Stimulated activated CD4-positive, alpha-beta T cell treated with anti-CD3 and anti-CD28 coated beads, Interleukin-2, amount 100 ng/mL, for 4 hours (primary cell): ENCODE measurements around the gene SPAG4.
A peak's percentile ranks its signal among the peaks of the same experiment; 100 is the strongest.

ENCODE experiments used
- DNase-seq: peaks from one replicate; pipeline ENCODE4 v3.0.0-alpha.2; 2020; ENCODE audit warnings: low read depth

SPAG4 gene

DNA sequence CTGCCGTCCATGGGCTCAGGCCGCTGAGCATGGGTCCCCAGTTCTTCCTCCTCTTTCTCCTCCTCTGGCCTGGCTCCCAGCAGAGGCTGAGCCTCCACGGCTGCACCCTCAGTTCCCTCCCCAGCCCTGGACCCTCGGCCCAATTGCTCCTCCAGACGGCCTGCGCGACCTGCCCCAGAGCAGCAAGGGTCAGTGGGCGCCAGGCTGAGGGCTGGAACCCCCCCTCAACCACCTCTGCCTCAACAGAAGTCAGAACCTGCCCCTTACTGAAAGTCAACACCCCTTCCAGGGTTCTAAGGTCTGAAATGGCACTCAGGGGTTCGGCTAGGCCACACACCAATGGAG is 15.9 kb upstream of the SPAG4 start:
- DNase-seq: no peak

DNA sequence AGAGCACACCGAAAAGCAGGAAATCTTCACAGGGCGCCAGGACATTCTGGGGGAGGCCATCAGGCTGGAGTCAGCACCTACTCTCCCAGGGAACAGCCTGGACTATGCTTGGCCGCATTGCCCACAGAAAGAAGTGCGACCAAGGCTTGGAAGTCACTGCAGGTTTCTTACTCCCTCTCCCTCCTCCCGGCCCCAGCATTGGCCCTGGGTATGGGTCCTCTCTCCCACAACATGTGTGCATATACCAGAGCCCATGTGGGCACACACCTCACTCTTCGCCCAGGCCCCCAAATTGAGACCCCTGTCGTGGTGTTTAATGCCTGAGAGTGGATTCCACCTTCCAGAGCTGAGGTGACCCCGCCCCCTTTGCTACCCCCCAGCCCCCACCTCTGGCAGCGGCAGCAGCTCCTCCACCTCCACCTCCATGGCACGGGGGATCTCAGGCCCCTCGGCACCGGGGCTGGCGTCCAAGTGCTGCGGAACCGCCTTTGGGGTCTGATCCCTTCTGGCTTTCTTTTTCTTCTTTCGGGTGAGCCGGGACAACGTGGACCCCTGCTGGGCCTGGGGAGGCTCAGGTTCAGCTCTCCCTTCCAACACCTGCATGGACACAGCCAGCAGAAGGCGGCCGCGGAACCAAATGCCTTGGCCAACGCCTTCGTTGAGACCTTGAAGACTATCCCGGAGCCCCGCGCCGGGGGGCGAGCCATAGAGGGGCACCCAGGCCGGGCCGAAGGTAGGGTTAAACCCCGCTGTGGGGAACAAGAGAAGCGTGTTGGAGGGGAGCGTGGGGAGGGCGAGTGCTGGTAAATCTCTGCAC is 15.2 kb upstream of the SPAG4 start:
- no peak for DNase-seq

DNA sequence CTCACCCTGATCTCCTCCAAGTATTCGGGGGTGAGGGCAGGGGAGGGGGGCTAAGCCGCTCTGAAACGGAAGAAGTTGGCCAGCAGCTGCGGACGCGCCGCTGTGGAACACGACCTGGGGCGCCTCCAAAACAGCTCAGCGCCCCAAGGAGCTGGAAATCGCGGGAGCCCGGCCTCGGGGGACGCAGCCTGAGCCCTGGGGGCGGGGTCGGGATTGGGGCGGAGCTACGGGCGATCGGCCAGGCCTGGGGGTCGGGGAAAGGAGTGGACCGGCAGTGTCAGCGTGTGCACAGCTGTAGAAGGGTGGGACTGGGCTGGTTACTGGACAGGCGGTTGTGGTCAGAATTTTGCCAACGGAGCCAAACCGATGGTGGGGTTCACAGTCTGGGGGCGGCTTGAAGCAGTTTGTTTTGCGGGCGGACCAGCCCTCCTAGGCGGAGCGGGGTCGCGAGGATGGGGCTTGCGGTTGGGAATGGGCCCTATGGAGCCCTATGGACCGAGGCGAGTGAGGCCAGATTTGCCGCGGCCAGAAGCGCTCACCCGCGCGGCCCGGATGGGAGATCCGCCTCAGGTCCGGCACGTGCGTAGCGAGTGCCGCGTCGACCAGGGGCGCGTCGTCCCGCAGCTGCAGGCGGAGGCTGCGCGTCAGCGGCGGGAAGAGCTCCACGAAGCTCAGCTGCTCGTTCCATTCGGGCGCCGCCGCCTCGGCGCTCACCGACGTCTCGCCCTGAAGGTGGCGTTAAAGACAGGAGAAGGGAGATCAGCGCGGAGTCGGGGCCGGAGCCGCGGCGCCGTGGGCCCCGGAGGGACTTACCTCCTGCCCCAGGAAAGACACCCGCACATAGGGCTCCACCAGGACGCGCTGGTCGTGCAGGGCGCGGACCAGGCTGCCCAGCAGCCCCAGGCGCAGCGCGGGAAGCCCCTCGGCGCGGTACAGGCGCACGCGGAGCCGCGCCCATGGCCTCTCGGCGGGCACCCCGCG is 14.3 kb upstream of the SPAG4 start:
- DNase-seq: peak; percentile 69

DNA sequence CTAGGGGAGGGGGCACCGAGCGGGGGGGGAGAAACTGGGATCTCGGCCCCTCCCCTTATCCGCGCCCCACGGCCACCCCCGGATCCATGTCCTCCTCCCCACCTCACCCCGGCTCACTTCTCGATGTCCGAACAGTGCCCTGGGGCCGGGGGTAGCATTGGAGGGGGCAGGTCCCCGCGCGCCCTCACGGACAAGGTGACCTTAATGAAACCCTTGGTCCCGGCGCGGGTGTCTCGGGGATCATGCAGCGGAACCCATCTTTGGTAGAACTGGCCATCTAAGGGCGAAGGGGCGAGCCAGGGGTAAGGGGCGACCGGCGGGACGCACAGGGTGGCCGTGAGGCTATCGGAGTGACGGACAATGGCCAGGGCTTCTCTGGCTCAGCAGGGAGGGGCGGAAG is 13.6 kb upstream of the SPAG4 start:
- no peak for DNase-seq

DNA sequence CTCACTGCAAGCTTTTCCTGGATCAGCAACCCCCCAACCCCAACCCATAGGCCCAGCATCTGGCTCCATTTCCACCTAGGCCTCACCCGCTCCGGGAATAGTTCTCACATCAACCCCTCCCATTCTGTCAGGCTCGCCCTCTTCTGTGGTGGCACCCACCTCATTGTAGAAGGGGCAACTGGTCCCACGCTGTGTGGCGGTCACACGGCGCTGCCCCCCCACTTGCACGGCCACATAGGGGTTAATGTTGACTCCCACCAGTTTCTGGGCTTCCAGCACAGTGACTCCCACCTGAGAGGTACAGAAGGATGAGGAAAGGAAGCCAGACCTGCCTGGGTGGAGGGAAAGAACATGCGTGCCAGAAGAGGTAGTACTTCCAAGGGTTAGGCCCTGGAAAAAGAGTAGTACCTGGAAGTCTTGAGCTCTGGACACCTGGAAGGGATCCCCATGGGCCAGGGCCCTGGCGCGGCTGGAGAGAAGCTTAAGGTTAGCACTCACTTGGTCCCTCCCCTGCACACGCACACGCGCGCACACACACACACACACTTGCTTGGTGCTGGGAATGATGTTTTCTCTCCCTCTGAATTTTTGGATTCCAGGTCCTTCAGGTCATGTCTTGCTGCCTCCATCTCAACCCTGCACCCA is 12.7 kb upstream of the SPAG4 start:
- no peak for DNase-seq

DNA sequence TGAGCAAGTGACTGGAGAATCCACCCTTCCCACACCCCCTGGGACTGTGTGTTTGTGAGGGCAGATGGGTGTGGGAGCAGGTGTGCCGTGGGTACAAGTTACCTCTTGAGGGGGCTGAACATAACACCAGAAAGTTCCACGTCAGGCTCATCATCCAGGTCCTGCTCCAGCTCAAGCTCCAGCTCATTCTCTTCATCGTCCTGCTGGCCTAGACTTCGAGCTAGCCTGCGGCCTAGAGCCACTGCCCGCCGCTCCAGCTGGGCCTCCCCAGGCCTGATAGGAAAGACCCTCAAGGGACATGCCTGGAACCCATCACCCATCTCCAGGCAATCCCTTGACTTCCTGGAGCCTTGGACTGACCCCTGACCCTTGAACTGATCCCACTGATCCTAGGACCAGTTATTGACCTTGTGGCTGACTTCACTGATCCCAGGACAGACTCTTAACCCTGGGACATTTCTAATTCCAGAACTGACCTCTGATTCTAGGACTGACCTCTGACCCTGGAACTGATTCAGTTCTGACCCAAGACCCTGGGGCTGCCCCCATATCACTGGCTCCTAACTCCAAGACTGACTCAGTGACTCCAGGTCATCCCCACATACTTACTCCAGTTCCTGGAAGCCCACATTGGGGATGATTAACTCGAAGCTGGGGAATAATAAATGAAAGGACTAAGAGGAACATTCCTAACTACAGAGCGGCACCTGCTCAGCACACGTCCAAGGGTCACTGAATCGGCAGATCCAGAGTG is 11.8 kb upstream of the SPAG4 start:
- DNase-seq: no peak

DNA sequence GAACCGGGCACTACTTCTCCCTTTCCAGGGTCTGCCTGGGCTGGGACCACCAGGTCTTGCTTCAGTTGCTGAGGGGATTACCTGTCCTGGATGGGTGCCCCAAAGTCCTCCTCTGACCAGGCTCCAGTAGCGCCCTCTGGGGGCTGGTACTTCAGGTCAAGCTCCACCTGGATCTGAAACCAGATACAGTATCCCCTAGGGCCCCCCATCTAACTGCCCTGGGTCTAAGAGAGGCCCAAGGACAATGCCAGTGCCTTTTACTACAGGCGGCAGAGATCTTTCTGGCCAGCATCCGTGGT is 11.2 kb upstream of the SPAG4 start:
- no peak for DNase-seq

DNA sequence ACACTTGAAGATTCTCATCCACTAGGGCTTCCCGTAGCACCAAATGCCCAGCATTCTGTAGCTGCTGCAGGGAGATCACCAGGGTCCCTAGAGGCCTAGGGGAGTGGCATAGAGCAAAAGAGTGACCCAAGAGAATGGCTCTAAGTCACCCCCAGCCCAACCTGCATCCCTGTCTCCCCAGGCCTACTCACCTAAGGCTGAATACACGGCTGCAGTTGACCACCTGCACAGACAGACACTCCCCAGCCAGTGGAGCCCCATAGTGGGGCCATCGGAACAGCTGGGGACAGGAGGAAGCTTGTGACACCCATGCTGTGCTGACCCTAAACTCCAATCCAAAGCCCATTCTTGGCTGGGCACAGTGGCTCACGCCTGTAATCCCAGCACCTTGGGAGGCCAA is 9.5 kb upstream of the SPAG4 start:
- no peak for DNase-seq

DNA sequence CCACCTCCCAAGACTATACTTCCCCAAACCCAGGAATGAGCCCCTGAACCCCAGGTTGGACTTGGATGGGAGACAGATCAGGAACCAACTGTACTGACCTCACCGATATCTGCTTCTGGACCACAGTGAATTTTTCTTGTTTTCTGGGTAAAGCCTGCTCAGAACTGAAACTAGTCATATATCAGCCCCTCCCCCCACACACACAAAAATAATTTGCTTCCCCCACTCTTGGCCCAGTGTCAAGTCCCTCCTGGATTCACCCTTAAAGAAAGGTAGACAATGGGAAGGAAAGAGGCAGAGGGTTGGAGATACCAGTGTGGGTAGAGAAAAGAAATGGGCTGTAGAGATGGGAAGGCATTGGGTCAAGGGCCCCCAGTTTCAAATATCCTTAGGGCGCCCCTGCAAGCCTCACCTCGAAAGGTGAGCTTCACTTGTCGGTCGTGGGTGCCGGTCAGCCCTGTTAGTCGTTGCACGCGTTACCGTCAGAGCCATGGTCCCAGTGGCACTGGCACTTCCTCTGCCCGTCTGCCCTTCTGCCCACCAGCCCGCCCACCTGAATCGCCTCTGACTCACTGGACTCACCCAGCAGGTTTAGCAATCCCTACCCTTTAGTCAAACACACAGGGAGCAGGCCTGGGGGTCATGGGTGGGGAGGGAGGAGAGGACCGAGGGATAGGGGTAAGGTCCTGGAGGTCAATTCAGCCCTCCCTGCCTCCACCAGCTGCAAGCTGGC is 8.5 kb upstream of the SPAG4 start:
- no peak for DNase-seq

DNA sequence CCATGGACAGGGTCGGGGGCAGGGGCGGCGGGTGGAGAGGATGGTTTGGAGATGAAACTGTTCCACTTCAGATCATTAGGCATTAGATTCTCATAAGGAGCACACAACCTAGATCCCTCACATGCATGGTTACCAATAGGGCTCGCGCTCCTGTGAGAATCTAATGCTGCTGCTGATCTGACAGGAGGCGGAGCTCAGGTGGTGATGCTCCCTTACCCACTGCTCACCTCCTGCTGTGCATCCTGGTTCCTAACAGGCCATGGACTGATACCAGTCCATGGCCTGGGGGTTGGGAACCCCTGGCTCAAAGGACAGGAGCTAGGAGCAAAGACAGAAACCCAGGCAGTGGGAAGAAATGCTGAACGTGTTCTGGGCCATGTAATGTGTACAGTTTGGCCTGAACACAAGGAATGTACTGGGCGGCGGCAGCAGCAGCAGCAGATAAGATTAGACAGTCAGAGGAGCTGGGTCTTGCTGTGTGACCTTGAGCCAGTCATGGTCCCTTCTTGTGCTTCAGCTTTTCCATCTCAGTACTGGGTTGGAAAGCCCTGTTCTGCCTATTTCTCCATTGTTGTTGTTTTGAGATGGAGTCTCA is 4.7 kb upstream of the SPAG4 start:
- no peak for DNase-seq

DNA sequence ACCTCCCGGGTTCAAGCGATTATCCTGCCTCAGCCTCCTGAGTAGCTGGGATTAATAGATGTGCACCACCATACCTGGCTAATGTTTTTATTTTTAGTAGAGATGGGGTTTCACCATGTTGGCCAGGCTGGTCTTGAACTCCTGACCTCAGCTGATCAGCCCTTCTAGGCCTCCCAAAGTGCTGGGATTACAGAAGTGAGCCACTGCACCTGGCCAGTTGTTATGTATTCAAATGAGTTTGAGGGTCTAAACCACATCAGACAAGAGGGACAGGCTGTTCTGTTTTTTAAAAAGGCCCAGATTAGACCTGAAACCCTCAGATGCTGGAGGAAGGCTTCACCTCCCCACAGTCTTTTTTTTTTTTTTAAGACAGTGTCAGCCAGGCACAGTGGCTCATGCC is 4.1 kb upstream of the SPAG4 start:
- no peak for DNase-seq

DNA sequence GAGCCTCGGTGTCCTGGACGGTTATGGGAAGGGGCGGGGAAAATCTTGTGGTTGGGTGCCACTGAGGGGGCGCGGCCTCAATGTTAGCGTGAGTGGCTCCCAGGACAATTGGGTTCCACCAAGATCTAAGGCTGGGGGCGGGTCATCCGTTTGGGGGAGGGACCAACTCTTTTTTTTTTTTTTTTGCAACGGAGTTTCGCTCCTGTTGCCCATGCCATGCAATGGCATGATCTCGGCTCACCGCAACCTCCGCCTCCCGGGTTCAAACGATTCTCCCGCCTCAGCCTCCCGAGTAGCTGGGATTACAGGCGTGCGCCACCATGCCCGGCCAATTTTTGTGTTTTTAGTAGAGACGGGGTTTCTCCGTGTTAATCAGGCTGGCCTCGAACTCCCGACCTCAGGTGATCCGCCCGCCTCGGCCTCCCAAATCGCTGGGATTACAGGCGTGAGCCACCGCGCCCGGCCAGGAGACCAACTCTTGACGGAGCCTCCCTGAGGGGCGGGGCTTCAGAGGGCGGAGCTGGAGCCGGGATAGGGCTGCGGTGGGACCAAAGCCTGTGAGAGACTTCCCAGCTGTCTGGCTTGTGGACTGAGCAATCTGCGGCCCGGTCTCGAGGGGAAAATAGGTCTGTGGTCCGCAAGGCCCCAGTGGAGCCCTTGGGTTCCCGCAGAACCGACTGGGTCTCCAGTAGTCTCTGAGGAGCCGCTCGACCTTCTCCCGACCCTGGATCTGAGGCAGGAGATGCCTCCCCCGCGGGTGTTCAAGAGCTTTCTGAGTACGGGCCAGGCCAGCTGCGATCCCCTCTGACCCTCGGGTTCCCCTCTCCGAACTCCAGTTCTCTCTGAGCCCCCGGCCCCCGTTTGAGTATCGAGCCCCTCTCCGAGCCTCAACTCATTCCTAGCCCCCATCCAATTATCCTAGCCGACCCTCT is 1.1 kb downstream of the SPAG4 start:
- no peak for DNase-seq

DNA sequence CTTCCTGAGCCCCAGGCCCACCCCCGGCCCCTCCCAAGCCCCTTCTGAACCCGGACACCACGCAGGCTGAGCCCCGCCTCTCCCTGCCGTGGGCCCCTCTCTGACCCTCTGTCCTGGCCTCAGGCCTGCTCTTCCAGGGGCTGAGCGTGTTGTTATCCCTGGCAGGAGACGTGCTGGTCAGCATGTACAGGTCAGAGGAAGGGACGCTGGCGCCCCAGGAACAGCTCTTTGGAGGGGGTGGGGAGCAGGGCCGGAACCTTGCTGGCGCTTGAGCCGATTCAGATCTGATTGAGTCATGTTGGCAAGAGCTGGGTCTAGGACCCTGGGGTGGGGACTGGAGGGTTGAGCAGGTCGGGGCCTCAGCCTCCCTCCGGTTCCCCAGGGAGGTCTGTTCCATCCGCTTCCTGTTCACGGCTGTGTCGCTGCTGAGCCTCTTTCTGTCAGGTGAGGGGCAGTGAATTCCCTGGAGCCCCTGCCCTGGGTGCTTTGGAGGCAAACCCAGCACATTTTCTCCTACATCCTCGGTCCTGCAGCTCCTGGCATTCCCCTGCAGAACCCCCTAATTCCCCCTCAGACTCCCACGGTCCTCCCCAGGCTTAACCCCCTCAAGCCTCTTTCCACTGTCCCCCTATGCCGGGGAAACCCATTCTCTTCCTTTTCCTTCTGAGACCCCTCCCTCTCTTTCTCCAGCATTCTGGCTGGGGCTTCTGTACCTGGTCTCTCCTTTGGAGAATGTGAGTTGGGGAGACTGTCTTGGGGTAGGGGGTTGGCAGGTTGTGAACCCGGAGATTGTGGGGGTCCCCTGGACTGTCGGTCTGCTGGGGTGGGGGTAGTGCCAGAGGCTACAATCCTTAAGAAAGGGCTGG is 2.0 kb downstream of the SPAG4 start:
- no peak for DNase-seq

DNA sequence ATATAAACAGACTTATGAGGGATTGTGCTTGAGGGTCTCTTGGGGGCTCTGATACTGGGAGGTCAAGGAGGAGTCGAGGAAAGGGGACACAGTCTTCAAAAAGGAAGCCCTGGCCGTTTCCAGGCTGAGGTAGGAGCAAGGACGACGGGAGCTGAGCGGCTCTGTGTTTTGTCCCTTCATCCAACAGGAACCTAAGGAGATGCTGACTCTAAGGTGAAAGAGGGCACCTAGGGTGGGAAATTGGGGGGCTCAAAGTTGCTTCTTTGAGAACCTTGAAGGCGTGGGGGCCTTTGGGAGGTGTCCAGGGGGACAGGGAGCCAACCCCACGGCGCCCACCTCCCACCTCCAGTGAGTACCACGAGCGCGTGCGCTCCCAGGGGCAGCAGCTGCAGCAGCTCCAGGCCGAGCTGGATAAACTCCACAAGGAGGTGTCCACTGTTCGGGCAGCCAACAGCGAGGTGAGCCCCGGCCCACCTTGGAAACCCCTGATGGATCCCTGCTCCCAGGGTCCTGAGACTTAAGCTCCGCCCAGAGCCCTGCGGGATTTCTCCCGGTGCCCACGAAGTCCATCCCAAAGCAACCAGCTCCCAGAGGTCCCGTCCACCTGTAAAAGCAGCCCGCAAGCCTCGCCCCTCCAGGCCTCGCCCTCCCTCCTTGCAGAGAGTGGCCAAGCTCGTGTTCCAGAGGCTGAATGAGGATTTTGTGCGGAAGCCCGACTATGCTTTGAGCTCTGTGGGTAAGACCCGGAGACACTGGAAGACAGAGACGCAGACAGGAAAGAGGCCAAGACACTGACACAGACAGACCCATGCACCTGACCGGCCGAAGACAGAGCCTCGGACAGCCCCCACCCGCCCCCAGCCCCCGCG is 2.9 kb downstream of the SPAG4 start:
- no peak for DNase-seq

DNA sequence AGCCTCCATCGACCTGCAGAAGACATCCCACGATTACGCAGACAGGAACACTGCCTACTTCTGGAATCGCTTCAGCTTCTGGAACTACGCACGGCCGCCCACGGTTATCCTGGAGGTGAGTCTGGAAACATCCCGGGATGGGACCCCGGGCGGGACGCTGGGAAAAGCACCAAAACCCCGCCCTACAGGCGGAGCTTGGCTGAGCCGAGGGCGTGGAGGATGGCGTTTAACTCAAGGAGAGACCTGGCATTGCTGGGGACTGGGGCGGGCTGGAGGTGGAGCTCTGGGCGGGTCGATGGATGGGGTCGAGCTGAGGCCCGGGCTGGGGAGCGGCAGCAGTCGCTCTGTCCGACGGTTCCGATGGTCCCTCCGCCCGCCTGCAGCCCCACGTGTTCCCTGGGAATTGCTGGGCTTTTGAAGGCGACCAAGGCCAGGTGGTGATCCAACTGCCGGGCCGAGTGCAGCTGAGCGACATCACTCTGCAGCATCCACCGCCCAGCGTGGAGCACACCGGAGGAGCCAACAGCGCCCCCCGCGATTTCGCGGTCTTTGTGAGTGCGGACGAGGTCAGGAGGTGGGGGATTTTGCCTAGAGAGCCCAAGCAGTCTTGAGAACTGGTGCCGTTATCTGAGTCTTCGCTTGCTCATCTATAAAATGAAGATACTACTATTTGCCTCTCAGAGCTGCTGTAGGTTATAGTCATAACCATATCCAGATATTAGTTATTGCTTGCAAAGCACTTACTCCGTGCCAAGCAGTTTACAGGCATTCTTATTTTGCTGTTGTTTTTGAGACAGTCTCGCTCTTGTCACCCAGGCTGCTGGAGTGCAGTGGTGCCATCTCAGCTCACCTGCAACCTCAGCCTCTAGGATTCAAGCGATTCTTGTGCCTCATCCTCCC is 3.8 kb downstream of the SPAG4 start:
- DNase-seq: peak; percentile 62

DNA sequence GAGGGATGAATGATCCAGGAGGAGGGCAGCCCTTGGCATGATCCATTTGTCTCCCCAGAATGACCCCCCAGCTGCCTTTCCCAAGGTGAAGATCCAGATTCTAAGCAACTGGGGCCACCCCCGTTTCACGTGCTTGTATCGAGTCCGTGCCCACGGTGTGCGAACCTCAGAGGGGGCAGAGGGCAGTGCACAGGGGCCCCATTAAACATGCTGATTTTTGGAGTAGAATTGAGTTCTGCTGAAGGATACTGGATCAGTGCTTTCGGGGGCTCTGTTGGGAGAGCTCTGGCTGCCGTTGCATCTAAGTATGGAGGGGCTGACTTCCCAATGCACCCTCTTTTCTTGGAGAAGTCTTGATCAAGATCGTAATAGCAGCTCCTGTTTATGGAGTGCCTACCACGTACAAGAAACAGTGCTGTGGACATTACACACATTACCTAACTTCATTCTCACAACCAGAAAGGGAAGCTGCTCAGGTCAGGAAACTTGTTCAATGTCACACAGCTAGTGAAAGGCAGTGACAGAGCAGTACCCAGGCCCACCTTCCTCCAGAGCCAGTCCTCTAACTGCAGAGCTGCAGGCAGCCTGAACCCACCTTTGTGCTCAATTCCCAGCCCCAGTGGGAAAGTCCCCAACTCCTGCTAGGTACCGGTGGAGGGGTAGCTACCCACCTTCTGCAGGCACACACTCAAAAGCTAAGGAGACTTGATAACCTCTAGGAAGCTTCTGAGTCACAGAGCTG is 5.4 kb downstream of the SPAG4 start:
- DNase-seq: no peak
